Measurements from ENCODE around the gene GALP. TPM values are rescaled to one million over a fixed set of nuclear protein-coding genes. Genes with fewer than 3 reads are reported as not detected.

The GALP gene
- total RNA-seq, 1 donor from 2014 or later, result not detected

- Histone ChIP-seq H3K27ac (no peak overlapping the region), H3K9me3 (no peaks in the 10 kb centered on the region), H3K36me3 (peaks cover 0 to 13% of the 10 kb centered on the region in 2 donors), H3K4me3 (no peak overlapping the region), H3K4me1 (peaks cover 27% of the 10 kb centered on the region), H3K27me3 (no peaks in the 10 kb centered on the region)
- no peak for DNase-seq (ENCODE audit: extremely low spot score in 2 of 2)
- no peak for TF ChIP-seq POLR2AphosphoS5 (IDR thresholded peaks at IDR 0.05; ENCODE audit: insufficient read depth in 1 of 2, low read depth in 1 of 2)
- TF ChIP-seq POLR2A (IDR thresholded peaks at IDR 0.05), result no peak
- TF ChIP-seq, protein P1, sequence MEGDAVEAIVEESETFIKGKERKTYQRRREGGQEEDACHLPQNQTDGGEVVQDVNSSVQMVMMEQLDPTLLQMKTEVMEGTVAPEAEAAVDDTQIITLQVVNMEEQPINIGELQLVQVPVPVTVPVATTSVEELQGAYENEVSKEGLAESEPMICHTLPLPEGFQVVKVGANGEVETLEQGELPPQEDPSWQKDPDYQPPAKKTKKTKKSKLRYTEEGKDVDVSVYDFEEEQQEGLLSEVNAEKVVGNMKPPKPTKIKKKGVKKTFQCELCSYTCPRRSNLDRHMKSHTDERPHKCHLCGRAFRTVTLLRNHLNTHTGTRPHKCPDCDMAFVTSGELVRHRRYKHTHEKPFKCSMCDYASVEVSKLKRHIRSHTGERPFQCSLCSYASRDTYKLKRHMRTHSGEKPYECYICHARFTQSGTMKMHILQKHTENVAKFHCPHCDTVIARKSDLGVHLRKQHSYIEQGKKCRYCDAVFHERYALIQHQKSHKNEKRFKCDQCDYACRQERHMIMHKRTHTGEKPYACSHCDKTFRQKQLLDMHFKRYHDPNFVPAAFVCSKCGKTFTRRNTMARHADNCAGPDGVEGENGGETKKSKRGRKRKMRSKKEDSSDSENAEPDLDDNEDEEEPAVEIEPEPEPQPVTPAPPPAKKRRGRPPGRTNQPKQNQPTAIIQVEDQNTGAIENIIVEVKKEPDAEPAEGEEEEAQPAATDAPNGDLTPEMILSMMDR (IDR thresholded peaks at IDR 0.05), result no peak
- intact Hi-C loops (cut with DNase I), result loop anchor here (5.0 kb wide), 1 partner anchor 36 kb away; no protein-coding TSS in a partner anchor
Observed at GRCh38 chr19:56142897-56143434, 32.8 kb upstream of the GALP start.

DNA sequence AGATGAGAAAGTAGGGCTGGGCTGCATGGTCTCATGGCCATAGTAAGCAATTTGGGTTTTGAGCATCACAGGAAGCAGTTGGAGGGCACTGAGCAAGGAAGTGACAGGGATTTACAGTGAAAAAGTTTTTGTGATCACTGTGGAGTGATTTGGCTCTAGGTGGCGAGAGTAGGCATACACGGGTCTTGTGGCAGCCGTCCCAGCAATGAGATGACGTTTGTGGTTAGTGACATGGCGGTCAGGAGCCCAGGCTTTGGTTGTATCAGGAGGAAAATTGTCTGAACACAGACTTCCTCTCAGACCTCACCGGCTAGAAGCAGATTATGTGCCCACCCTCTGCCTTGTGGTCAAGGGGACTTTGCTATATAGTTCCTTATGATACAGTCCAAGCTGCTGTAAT, 31.4 kb upstream of the GALP start:
- Histone ChIP-seq H3K36me3 (peaks cover 0 to 22% of the 10 kb centered on the region in 2 donors), H3K9me3 (no peaks in the 10 kb centered on the region), H3K4me3 (no peak overlapping the region), H3K27me3 (no peaks in the 10 kb centered on the region), H3K4me1 (peaks cover 27% of the 10 kb centered on the region), H3K27ac (no peak overlapping the region)
- DNase-seq (ENCODE audit: extremely low spot score in 2 of 2), result no peak
- intact Hi-C loops (cut with DNase I), result loop anchor here (5.0 kb wide), 1 partner anchor 37 kb away; no protein-coding TSS in a partner anchor
- no peak for TF ChIP-seq POLR2A (IDR thresholded peaks at IDR 0.05)
- TF ChIP-seq, protein P1 (IDR thresholded peaks at IDR 0.05), result no peak
- no peak for TF ChIP-seq POLR2AphosphoS5 (IDR thresholded peaks at IDR 0.05; ENCODE audit: insufficient read depth in 1 of 2, low read depth in 1 of 2)

DNA sequence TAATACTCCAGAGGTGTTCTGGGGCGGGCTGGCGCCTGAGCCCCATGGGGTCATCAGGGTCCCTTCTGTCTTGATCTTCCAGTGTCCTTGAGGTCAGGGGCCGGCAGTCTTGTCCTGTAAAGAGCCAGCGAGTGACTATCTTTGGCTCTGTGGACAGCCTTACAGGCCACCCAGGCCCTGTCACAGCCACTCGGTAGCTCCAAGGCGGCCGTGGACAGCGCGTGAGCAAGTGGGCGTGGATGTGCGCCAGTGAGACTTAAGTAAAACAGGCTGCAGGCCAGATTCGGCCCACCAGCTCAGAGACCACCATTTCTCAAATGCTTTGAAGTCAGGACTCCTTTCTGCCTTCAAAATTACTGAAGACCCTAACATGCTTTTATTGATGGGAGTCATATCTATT, 31.0 kb upstream of the GALP start:
- Histone ChIP-seq H3K4me3 (no peak overlapping the region), H3K36me3 (peaks cover 0 to 22% of the 10 kb centered on the region in 2 donors), H3K27ac (no peak overlapping the region), H3K27me3 (no peaks in the 10 kb centered on the region), H3K9me3 (no peaks in the 10 kb centered on the region), H3K4me1 (peaks cover 25% of the 10 kb centered on the region)
- DNase-seq (ENCODE audit: extremely low spot score in 2 of 2), result no peak
- intact Hi-C loops (cut with DNase I), result loop anchor here (5.0 kb wide), 1 partner anchor 38 kb away; no protein-coding TSS in a partner anchor
- TF ChIP-seq POLR2AphosphoS5 (IDR thresholded peaks at IDR 0.05; ENCODE audit: insufficient read depth in 1 of 2, low read depth in 1 of 2) (no peak), POLR2A (IDR thresholded peaks at IDR 0.05) (no peak)
- TF ChIP-seq, protein P1 (IDR thresholded peaks at IDR 0.05), result no peak

- peaks cover 0 to 22% of the 10 kb centered on the region in 2 donors for H3K36me3 ChIP-seq
- no peak overlapping the region for H3K27ac ChIP-seq
- no peak overlapping the region for H3K4me3 ChIP-seq
- H3K4me1 ChIP-seq, result peaks cover 21% of the 10 kb centered on the region
- TF ChIP-seq POLR2A (IDR thresholded peaks at IDR 0.05), result no peak
- TF ChIP-seq, protein P1 (IDR thresholded peaks at IDR 0.05), result no peak
- no peaks in the 10 kb centered on the region for H3K27me3 ChIP-seq
- no peaks in the 10 kb centered on the region for H3K9me3 ChIP-seq
- intact Hi-C loops (cut with DNase I), result no loop called here
- no peak for DNase-seq (ENCODE audit: extremely low spot score in 2 of 2)
Observed at GRCh38 chr19:56145698-56146097, 30.1 kb upstream of the GALP start.

GRCh38 chr19:56146904-56147303, 28.9 kb upstream of the GALP start:
- H3K4me3 ChIP-seq, result no peak overlapping the region
- H3K4me1 ChIP-seq, result peaks cover 16% of the 10 kb centered on the region
- DNase-seq (ENCODE audit: extremely low spot score in 2 of 2), result no peak
- no peak overlapping the region for H3K27ac ChIP-seq
- H3K9me3 ChIP-seq, result no peaks in the 10 kb centered on the region
- peaks cover 0 to 22% of the 10 kb centered on the region in 2 donors for H3K36me3 ChIP-seq
- no peaks in the 10 kb centered on the region for H3K27me3 ChIP-seq
- intact Hi-C loops (cut with DNase I), result no loop called here
- TF ChIP-seq POLR2AphosphoS5 (IDR thresholded peaks at IDR 0.05; ENCODE audit: insufficient read depth in 1 of 2, low read depth in 1 of 2) (no peak), POLR2A (IDR thresholded peaks at IDR 0.05) (no peak)
- TF ChIP-seq, protein P1 (IDR thresholded peaks at IDR 0.05), result no peak

Data from vagina (tissue), 2 donors.